ENCODE data around the gene CDH13.

DNA sequence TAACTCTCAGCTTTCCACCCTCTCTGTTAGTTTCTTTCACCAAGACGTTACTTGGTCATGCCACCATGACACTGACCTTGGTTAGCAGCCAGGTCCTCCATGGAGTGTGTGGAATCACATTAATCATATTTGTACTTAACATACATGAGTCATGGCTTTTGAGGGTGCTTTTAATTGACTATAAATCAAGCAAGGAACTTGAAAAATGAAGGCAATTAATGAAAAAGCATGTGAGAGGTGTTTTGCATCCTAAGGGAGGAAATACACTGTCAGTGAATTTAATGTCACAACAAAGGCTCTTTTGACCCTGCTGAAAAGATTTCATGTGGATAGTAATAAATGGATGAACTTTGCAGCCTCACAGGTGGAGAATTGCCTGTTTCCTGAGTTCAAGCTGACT lies 240.7 kb downstream of the CDH13 start:
- TF ChIP-seq TCF4 (CRISPR knock-in tag; IDR thresholded peaks at IDR 0.05; ENCODE audit: borderline replicate concordance) (no peak), ZNF8 (CRISPR knock-in tag; IDR thresholded peaks at IDR 0.05) (no peak), CSDC2 (CRISPR knock-in tag; IDR thresholded peaks at IDR 0.05) (no peak), PPARA (CRISPR knock-in tag; IDR thresholded peaks at IDR 0.05; ENCODE audit: borderline replicate concordance) (no peak), OSR1 (CRISPR knock-in tag; IDR thresholded peaks at IDR 0.05) (no peak)
- TF ChIP-seq, protein P1, sequence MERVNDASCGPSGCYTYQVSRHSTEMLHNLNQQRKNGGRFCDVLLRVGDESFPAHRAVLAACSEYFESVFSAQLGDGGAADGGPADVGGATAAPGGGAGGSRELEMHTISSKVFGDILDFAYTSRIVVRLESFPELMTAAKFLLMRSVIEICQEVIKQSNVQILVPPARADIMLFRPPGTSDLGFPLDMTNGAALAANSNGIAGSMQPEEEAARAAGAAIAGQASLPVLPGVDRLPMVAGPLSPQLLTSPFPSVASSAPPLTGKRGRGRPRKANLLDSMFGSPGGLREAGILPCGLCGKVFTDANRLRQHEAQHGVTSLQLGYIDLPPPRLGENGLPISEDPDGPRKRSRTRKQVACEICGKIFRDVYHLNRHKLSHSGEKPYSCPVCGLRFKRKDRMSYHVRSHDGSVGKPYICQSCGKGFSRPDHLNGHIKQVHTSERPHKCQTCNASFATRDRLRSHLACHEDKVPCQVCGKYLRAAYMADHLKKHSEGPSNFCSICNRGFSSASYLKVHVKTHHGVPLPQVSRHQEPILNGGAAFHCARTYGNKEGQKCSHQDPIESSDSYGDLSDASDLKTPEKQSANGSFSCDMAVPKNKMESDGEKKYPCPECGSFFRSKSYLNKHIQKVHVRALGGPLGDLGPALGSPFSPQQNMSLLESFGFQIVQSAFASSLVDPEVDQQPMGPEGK (CRISPR knock-in tag; IDR thresholded peaks at IDR 0.05; ENCODE audit: borderline replicate concordance), result no peak
- TF ChIP-seq, protein P2, sequence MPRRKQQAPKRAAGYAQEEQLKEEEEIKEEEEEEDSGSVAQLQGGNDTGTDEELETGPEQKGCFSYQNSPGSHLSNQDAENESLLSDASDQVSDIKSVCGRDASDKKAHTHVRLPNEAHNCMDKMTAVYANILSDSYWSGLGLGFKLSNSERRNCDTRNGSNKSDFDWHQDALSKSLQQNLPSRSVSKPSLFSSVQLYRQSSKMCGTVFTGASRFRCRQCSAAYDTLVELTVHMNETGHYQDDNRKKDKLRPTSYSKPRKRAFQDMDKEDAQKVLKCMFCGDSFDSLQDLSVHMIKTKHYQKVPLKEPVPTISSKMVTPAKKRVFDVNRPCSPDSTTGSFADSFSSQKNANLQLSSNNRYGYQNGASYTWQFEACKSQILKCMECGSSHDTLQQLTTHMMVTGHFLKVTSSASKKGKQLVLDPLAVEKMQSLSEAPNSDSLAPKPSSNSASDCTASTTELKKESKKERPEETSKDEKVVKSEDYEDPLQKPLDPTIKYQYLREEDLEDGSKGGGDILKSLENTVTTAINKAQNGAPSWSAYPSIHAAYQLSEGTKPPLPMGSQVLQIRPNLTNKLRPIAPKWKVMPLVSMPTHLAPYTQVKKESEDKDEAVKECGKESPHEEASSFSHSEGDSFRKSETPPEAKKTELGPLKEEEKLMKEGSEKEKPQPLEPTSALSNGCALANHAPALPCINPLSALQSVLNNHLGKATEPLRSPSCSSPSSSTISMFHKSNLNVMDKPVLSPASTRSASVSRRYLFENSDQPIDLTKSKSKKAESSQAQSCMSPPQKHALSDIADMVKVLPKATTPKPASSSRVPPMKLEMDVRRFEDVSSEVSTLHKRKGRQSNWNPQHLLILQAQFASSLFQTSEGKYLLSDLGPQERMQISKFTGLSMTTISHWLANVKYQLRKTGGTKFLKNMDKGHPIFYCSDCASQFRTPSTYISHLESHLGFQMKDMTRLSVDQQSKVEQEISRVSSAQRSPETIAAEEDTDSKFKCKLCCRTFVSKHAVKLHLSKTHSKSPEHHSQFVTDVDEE (CRISPR knock-in tag; IDR thresholded peaks at IDR 0.05), result no peak

Measured in SK-N-SH treated with all-trans-retinoic acid at 6 μM for 48 hours (cell line).